Measurements from ENCODE around the gene KCTD1. TPM values are rescaled to one million over a fixed set of nuclear protein-coding genes. Genes with fewer than 3 reads are reported as not detected.

Gene KCTD1
- total RNA-seq, 6 experiments from 2014 or later: 14.7 to 18.5 (median 17.7) TPM

DNA sequence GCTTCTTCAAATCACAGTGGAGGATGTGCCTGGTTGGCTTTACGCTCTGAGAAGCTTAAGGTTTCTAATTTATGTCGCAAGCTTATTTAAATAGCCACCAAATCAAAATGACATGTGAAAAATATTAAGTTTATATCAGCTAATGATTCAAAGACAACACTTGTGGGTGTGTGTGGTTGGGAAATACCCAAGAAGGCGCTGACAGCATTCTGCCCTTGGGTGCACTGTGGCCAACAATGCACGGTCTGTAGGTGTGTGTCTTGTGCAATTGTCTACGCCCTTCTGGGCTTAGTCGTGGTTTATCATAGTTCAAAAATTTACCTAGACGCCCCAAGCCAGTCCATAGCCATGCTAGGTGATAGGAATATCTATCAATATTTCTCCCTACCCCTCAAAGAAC is 60.9 kb downstream of the KCTD1 start:
- H3K4me3 Mint-ChIP-seq: no peak overlapping the region
- no peaks in the 10 kb centered on the region for H3K9me3 Mint-ChIP-seq
- no peak overlapping the region for H3K27ac Mint-ChIP-seq
- H3K27me3 Mint-ChIP-seq (ENCODE audit: insufficient read depth): no peaks in the 10 kb centered on the region; the same call in 1 of the 2 replicates
- TF ChIP-seq, protein P1, sequence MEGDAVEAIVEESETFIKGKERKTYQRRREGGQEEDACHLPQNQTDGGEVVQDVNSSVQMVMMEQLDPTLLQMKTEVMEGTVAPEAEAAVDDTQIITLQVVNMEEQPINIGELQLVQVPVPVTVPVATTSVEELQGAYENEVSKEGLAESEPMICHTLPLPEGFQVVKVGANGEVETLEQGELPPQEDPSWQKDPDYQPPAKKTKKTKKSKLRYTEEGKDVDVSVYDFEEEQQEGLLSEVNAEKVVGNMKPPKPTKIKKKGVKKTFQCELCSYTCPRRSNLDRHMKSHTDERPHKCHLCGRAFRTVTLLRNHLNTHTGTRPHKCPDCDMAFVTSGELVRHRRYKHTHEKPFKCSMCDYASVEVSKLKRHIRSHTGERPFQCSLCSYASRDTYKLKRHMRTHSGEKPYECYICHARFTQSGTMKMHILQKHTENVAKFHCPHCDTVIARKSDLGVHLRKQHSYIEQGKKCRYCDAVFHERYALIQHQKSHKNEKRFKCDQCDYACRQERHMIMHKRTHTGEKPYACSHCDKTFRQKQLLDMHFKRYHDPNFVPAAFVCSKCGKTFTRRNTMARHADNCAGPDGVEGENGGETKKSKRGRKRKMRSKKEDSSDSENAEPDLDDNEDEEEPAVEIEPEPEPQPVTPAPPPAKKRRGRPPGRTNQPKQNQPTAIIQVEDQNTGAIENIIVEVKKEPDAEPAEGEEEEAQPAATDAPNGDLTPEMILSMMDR (IDR thresholded peaks at IDR 0.05): no peak
- DNase-seq: no peak
- peaks cover 3% of the 10 kb centered on the region; the same call in 1 of the 2 replicates for H3K36me3 Mint-ChIP-seq (ENCODE audit: low read depth)
- H3K4me1 Mint-ChIP-seq (ENCODE audit: low read depth): peaks cover 18% of the 10 kb centered on the region

DNA sequence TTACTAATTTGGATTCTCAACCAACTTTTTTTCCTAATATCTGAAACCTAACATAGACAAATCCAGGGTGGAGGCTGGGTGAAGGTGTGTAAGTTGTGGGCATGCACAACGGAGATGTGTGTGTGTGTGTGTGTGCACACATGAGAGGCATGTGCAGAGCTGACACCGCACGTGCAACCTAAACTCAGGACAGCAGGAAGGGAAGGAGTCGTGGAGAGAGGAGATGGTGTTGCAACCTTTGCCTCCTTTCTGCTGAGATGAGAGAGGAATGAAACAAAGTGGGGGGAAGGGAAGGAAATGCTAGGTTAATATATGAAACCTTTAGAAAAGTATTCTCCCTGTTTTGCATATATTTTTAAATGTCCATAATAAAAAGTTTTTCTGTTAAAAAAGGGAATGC is 64.7 kb downstream of the KCTD1 start:
- Mint-ChIP-seq H3K27me3 (ENCODE audit: insufficient read depth) (no peaks in the 10 kb centered on the region), H3K4me1 (ENCODE audit: low read depth) (peaks cover 56% of the 10 kb centered on the region), H3K9me3 (no peaks in the 10 kb centered on the region), H3K36me3 (ENCODE audit: low read depth) (peaks cover 5% of the 10 kb centered on the region), H3K4me3 (no peak overlapping the region), H3K27ac (no peak overlapping the region)
- TF ChIP-seq, protein P1 (IDR thresholded peaks at IDR 0.05): no peak
- no peak for DNase-seq

DNA sequence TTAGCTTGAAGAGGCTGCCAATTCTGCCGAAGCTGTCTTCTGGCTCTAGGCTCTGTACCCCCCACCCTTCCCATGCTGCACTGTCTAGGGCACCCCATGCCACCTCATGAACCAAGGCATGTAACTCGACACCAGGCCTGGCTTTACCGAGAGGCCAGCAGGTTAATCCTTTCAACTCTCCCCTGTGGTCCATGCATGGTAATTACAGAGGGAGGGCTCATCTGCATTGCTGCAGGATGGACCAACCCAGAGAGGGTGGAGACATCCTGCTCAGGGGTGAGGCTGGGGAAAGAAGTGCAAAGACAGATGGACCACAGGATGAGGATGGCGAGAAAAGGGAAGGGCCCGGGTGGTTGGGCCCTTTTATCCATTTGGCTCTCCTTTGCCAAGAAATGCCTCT is 65.8 kb downstream of the KCTD1 start:
- peaks cover 61% of the 10 kb centered on the region for H3K4me1 Mint-ChIP-seq (ENCODE audit: low read depth)
- H3K27ac Mint-ChIP-seq: peak overlapping the region; percentile 29; the same call in 1 of the 2 replicates
- no peak for DNase-seq
- peaks cover 6% of the 10 kb centered on the region for H3K36me3 Mint-ChIP-seq (ENCODE audit: low read depth)
- no peaks in the 10 kb centered on the region for H3K27me3 Mint-ChIP-seq (ENCODE audit: insufficient read depth)
- no peak overlapping the region for H3K4me3 Mint-ChIP-seq
- TF ChIP-seq, protein P1 (IDR thresholded peaks at IDR 0.05): no peak
- no peaks in the 10 kb centered on the region for H3K9me3 Mint-ChIP-seq

DNA sequence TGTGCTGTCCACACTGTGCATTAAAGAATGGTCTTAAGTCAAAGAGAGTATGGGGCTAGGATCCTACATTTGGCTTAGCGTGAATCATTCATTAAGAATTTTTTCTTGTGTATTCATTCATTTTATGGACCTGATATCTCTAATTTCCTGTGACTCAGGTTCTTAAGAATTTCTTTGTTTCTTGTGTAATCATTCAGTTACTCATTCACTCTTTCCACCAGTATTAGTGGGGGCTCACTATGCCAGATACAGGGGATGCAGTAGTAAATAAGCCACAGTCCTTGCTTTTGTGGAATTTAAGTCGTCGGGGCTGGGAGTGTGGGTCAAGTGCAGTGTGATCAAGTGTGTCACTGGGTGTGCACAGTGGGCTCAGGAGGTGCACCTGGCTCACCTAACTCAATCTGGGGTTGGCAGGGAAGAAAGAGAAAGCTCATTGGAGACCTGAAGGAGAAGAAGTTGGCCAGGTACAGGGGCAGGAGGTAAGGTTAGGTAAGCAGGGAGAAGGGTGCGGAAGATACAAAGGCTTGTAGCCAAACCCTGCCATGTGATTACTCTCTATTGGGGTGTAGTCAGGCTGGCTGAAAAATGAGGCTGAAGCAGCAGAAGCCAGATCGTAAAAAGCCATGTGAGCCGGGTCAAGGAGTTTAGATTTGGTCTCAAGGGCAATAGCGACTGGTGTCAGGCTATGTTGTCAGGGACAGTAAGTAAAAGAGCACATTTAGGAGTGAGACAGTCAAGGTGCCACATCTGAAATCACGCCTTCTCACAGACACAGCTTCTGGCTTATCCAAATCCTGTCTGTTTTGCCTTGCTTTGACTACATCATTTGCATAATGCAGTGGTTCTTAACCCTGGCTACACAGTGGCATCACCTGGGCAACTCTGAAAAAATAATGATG is 67.2 kb downstream of the KCTD1 start:
- H3K27ac Mint-ChIP-seq: peak overlapping the region; percentile 94
- H3K27me3 Mint-ChIP-seq (ENCODE audit: insufficient read depth): no peaks in the 10 kb centered on the region
- H3K4me3 Mint-ChIP-seq: peak overlapping the region; percentile 76
- TF ChIP-seq, protein P1 (IDR thresholded peaks at IDR 0.05): no peak
- H3K36me3 Mint-ChIP-seq (ENCODE audit: low read depth): peaks cover 6% of the 10 kb centered on the region
- DNase-seq: peak; percentile 87
- peaks cover 63% of the 10 kb centered on the region for H3K4me1 Mint-ChIP-seq (ENCODE audit: low read depth)
- no peaks in the 10 kb centered on the region for H3K9me3 Mint-ChIP-seq

DNA sequence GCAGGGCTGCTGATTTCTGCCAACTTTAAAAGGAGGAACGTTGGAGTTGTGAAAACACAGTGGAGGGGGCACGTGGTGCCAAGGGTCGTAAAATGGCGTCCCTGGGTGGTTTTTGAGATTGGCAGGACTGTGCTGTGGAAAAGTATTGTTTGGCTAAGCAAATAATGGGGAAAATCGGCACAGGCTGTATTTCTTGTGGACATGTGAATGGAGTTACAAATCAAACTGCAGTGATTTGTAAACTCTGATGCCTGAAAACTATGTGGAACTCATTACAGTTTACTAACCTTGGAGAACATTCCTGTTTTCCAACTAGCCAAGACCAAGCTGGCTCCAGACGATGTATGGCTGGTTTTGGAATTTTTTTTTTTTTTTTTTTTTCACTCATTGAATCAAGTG is 68.7 kb downstream of the KCTD1 start:
- Mint-ChIP-seq H3K9me3 (no peaks in the 10 kb centered on the region), H3K4me1 (ENCODE audit: low read depth) (peaks cover 63% of the 10 kb centered on the region), H3K27ac (peak overlapping the region; percentile 94), H3K27me3 (ENCODE audit: insufficient read depth) (no peaks in the 10 kb centered on the region), H3K36me3 (ENCODE audit: low read depth) (peaks cover 11% of the 10 kb centered on the region), H3K4me3 (peak overlapping the region; percentile 30; the same call in 1 of the 2 replicates)
- TF ChIP-seq, protein P1 (IDR thresholded peaks at IDR 0.05): no peak
- DNase-seq: no peak
